Mesendoderm (in vitro differentiated cells): ENCODE measurements around the gene DLG2.
A peak's percentile ranks its signal among the peaks of the same experiment; 100 is the strongest.

Source experiments
- DNase-seq: peaks from one replicate; pipeline ENCODE4 v3.0.0; 2013
- H2AK5ac ChIP-seq: 2 replicates; pipeline ENCODE4 v1.6.1; 2013; ENCODE audit warnings: low read length, inconsistent platforms
- H2BK120ac ChIP-seq: 2 replicates; pipeline ENCODE4 v1.6.1; 2013; ENCODE audit warnings: low read depth, mild to moderate bottlenecking, low read length, moderate library complexity, mixed read lengths
- H2BK15ac ChIP-seq: replicated peaks from 2 replicates; pipeline ENCODE4 v1.6.1; 2013; ENCODE audit warnings: low read depth, mild to moderate bottlenecking, moderate library complexity
- H2BK5ac ChIP-seq: 2 replicates; pipeline ENCODE4 v1.6.1; 2013; ENCODE audit warnings: low read length, inconsistent platforms
- H3K18ac ChIP-seq: 2 replicates; pipeline ENCODE4 v1.6.1; 2013; ENCODE audit warnings: mild to moderate bottlenecking, low read length, mixed read lengths
- H3K23ac ChIP-seq: one replicate; pipeline ENCODE4 v1.6.1; 2013; ENCODE audit warnings: low read length
- H3K27ac ChIP-seq: 2 replicates; pipeline ENCODE4 v1.5.1; 2013; ENCODE audit warnings: low read depth, mild to moderate bottlenecking, inconsistent platforms, low read length, moderate library complexity
- H3K27me3 ChIP-seq: 2 replicates; pipeline ENCODE4 v1.6.1; 2013; ENCODE audit warnings: low read length, control low read depth, mild to moderate bottlenecking, inconsistent platforms; ENCODE audit not compliant: insufficient read depth, poor library complexity
- H3K36me3 ChIP-seq: 2 replicates; pipeline ENCODE4 v1.6.1; 2013; ENCODE audit warnings: low read length, inconsistent platforms; ENCODE audit not compliant: control insufficient read depth, insufficient read depth
- H3K4ac ChIP-seq: one replicate; pipeline ENCODE4 v1.6.1; 2013; ENCODE audit warnings: low read depth, mild to moderate bottlenecking, low read length, moderate library complexity
- H3K4me1 ChIP-seq: 2 replicates; pipeline ENCODE4 v1.6.1; 2013; ENCODE audit warnings: low read depth, low read length, inconsistent platforms; ENCODE audit not compliant: control insufficient read depth
- H3K4me2 ChIP-seq: 2 replicates; pipeline ENCODE4 v1.6.1; 2013; ENCODE audit warnings: low read length
- H3K4me3 ChIP-seq: 2 replicates; pipeline ENCODE4 v1.5.1; 2013; ENCODE audit warnings: mild to moderate bottlenecking, low read length
- H3K56ac ChIP-seq: one replicate; pipeline ENCODE4 v1.6.1; 2013; ENCODE audit warnings: low read length
- H3K79me1 ChIP-seq: 2 replicates; pipeline ENCODE4 v1.6.1; 2013; ENCODE audit warnings: low read length, inconsistent platforms
- H3K79me2 ChIP-seq: 2 replicates; pipeline ENCODE4 v1.6.1; 2013; ENCODE audit warnings: mild to moderate bottlenecking, low read length; ENCODE audit not compliant: control insufficient read depth, insufficient read depth
- H3K9ac ChIP-seq: 2 replicates; pipeline ENCODE4 v1.6.1; 2013; ENCODE audit warnings: low read length, inconsistent platforms
- H4K5ac ChIP-seq: one replicate; pipeline ENCODE4 v1.6.1; 2013; ENCODE audit warnings: low read length
- H4K8ac ChIP-seq: one replicate; pipeline ENCODE4 v1.6.1; 2013; ENCODE audit warnings: low read depth, mild to moderate bottlenecking, control low read depth, low read length, moderate library complexity
- WGBS: extraction: QIAGEN DNeasy Blood & Tissue Kit; methylation state at CpG from one replicate; pipeline ENCODE4 v1.1.7; 2013; ENCODE audit warnings: low lambda C conversion rate, missing lambda C conversion rate; ENCODE audit not compliant: insufficient coverage; ENCODE audit errors: extremely low coverage; 5-methylcytosine and 5-hydroxymethylcytosine counted together

The DLG2 gene

GRCh38 chr11:84825106-84825660, 802.0 kb downstream of the DLG2 start:
- peak overlapping the region; percentile 39 for H4K8ac ChIP-seq
- no peak overlapping the region for H3K4me3 ChIP-seq
- WGBS: no CpG with 5 or more reads among the region's 3 CpGs
- no peak overlapping the region for H3K23ac ChIP-seq
- H3K9ac ChIP-seq: no peak overlapping the region
- no peaks in the 10 kb centered on the region for H3K27me3 ChIP-seq
- H3K56ac ChIP-seq: no peak overlapping the region
- peaks cover 4% of the 10 kb centered on the region for H3K4me1 ChIP-seq
- H3K18ac ChIP-seq: no peak overlapping the region
- H3K4me2 ChIP-seq: no peak overlapping the region
- H3K79me2 ChIP-seq: no peaks in the 10 kb centered on the region
- H4K5ac ChIP-seq: no peak overlapping the region
- H3K36me3 ChIP-seq: no peaks in the 10 kb centered on the region
- no peak overlapping the region for H3K4ac ChIP-seq
- H2AK5ac ChIP-seq: no peak overlapping the region
- no peak overlapping the region for H2BK15ac ChIP-seq
- no peak overlapping the region for H2BK5ac ChIP-seq
- no peak for DNase-seq
- H3K79me1 ChIP-seq: no peaks in the 10 kb centered on the region
- H2BK120ac ChIP-seq: no peak overlapping the region
- no peak overlapping the region for H3K27ac ChIP-seq

GRCh38 chr11:84824624-84825023, 802.5 kb downstream of the DLG2 start:
- H3K18ac ChIP-seq: no peak overlapping the region
- peaks cover 4% of the 10 kb centered on the region for H3K4me1 ChIP-seq
- no peak for DNase-seq
- H4K8ac ChIP-seq: no peak overlapping the region
- no peak overlapping the region for H3K4me3 ChIP-seq
- no peak overlapping the region for H3K9ac ChIP-seq
- H3K4ac ChIP-seq: no peak overlapping the region
- H3K4me2 ChIP-seq: no peak overlapping the region
- H3K56ac ChIP-seq: no peak overlapping the region
- no peak overlapping the region for H2BK5ac ChIP-seq
- H2AK5ac ChIP-seq: no peak overlapping the region
- no peaks in the 10 kb centered on the region for H3K79me1 ChIP-seq
- H2BK15ac ChIP-seq: no peak overlapping the region
- WGBS: no CpG with 5 or more reads among the region's 3 CpGs
- H3K79me2 ChIP-seq: no peaks in the 10 kb centered on the region
- H3K23ac ChIP-seq: no peak overlapping the region
- no peak overlapping the region for H4K5ac ChIP-seq
- H3K27ac ChIP-seq: no peak overlapping the region
- H3K27me3 ChIP-seq: no peaks in the 10 kb centered on the region
- H2BK120ac ChIP-seq: no peak overlapping the region
- H3K36me3 ChIP-seq: no peaks in the 10 kb centered on the region

GRCh38 chr11:84819537-84819936, 807.6 kb downstream of the DLG2 start:
- H2AK5ac ChIP-seq: no peak overlapping the region
- no CpG with 5 or more reads among the region's 2 CpGs for WGBS
- H2BK15ac ChIP-seq: no peak overlapping the region
- H4K5ac ChIP-seq: no peak overlapping the region
- H3K4me1 ChIP-seq: peaks cover 2% of the 10 kb centered on the region
- no peaks in the 10 kb centered on the region for H3K79me2 ChIP-seq
- no peaks in the 10 kb centered on the region for H3K79me1 ChIP-seq
- H3K18ac ChIP-seq: no peak overlapping the region
- H3K36me3 ChIP-seq: no peaks in the 10 kb centered on the region
- H3K4me2 ChIP-seq: no peak overlapping the region
- no peak overlapping the region for H3K23ac ChIP-seq
- no peak overlapping the region for H2BK120ac ChIP-seq
- no peak overlapping the region for H4K8ac ChIP-seq
- H3K4me3 ChIP-seq: no peak overlapping the region
- H3K27me3 ChIP-seq: no peaks in the 10 kb centered on the region
- no peak overlapping the region for H2BK5ac ChIP-seq
- H3K27ac ChIP-seq: no peak overlapping the region
- H3K4ac ChIP-seq: no peak overlapping the region
- H3K9ac ChIP-seq: no peak overlapping the region
- DNase-seq: peak; percentile 43
- no peak overlapping the region for H3K56ac ChIP-seq

GRCh38 chr11:84819128-84819527, 808.0 kb downstream of the DLG2 start:
- H3K56ac ChIP-seq: no peak overlapping the region
- no peak overlapping the region for H3K18ac ChIP-seq
- H3K27me3 ChIP-seq: no peaks in the 10 kb centered on the region
- no peak overlapping the region for H2AK5ac ChIP-seq
- no peak overlapping the region for H2BK15ac ChIP-seq
- no peak overlapping the region for H2BK5ac ChIP-seq
- H3K27ac ChIP-seq: no peak overlapping the region
- H3K79me2 ChIP-seq: no peaks in the 10 kb centered on the region
- H3K79me1 ChIP-seq: no peaks in the 10 kb centered on the region
- H3K4me1 ChIP-seq: no peaks in the 10 kb centered on the region
- H3K4ac ChIP-seq: no peak overlapping the region
- no CpG with 5 or more reads among the region's 1 CpG for WGBS
- H3K4me3 ChIP-seq: no peak overlapping the region
- DNase-seq: no peak
- H4K5ac ChIP-seq: no peak overlapping the region
- H3K9ac ChIP-seq: no peak overlapping the region
- H3K4me2 ChIP-seq: no peak overlapping the region
- no peak overlapping the region for H4K8ac ChIP-seq
- H3K36me3 ChIP-seq: no peaks in the 10 kb centered on the region
- no peak overlapping the region for H3K23ac ChIP-seq
- H2BK120ac ChIP-seq: no peak overlapping the region

- no peak overlapping the region for H3K4me3 ChIP-seq
- no peak overlapping the region for H3K23ac ChIP-seq
- WGBS: no CpG with 5 or more reads among the region's 3 CpGs
- H2BK15ac ChIP-seq: no peak overlapping the region
- H3K9ac ChIP-seq: no peak overlapping the region
- H2BK5ac ChIP-seq: no peak overlapping the region
- no peak overlapping the region for H3K56ac ChIP-seq
- H3K27me3 ChIP-seq: no peaks in the 10 kb centered on the region
- H3K4me1 ChIP-seq: no peaks in the 10 kb centered on the region
- no peak for DNase-seq
- no peak overlapping the region for H4K8ac ChIP-seq
- no peak overlapping the region for H3K18ac ChIP-seq
- no peak overlapping the region for H3K4ac ChIP-seq
- no peaks in the 10 kb centered on the region for H3K79me2 ChIP-seq
- no peak overlapping the region for H4K5ac ChIP-seq
- no peak overlapping the region for H2AK5ac ChIP-seq
- H3K36me3 ChIP-seq: no peaks in the 10 kb centered on the region
- no peak overlapping the region for H3K4me2 ChIP-seq
- no peaks in the 10 kb centered on the region for H3K79me1 ChIP-seq
- H2BK120ac ChIP-seq: no peak overlapping the region
- no peak overlapping the region for H3K27ac ChIP-seq
These were observed 809.1 kb downstream of the DLG2 start for GRCh38 chr11:84817998-84818397.

- H3K79me1 ChIP-seq: no peaks in the 10 kb centered on the region
- no CpG with 5 or more reads among the region's 3 CpGs for WGBS
These were observed 814.6 kb downstream of the DLG2 start for GRCh38 chr11:84812471-84812969.

More at GRCh38 chr11:84812471-84812969, 814.6 kb downstream of the DLG2 start:
- peaks cover 2% of the 10 kb centered on the region for H3K27me3 ChIP-seq
- DNase-seq: no peak
- H3K36me3 ChIP-seq: no peaks in the 10 kb centered on the region
- H3K27ac ChIP-seq: no peak overlapping the region
- H3K79me2 ChIP-seq: no peaks in the 10 kb centered on the region
- H4K5ac ChIP-seq: no peak overlapping the region
- no peak overlapping the region for H2BK120ac ChIP-seq
- no peak overlapping the region for H3K4ac ChIP-seq
- no peak overlapping the region for H3K4me3 ChIP-seq
- no peak overlapping the region for H2AK5ac ChIP-seq
- H3K56ac ChIP-seq: no peak overlapping the region
- no peak overlapping the region for H2BK5ac ChIP-seq
- no peaks in the 10 kb centered on the region for H3K4me1 ChIP-seq
- no peak overlapping the region for H3K9ac ChIP-seq
- no peak overlapping the region for H2BK15ac ChIP-seq
- H3K18ac ChIP-seq: no peak overlapping the region
- no peak overlapping the region for H3K4me2 ChIP-seq
- no peak overlapping the region for H4K8ac ChIP-seq
- no peak overlapping the region for H3K23ac ChIP-seq
